ENCODE data around the gene ATP4B.
"Not testable (repeated sequence)": the region's sequence is repeated elsewhere in the genome, so short reads cannot be mapped to it uniquely, and the experiment has no call there.

DNA sequence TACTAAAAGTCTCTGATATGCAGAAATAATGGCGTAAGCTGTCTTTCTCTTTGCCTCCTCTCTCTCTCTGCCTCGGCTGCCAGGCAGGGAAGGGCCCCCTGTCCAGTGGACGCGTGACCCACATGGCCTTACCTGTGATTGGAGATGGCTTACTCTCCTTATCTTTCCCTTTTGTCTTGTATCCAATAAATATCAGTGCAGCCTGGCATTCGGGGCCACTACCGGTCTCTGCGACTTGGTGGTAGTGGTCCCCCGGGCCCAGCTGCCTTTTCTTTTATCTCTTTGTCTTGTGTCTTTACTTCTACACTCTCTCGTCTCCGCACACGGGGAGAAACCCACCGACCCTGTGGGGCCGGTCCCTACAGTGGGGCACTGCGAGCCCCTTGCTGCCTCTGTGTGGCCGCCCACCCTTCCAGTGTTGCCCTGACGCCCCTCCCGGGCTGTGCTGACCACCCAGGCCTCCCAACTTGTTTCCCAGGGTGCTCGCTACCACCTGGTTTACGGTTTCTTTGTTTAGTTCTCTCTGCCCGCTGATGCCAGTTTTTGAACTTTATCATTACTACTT is 35.9 kb downstream of the ATP4B start:
- TF ChIP-seq POLR2AphosphoS5 (IDR thresholded peaks at IDR 0.05; ENCODE audit: low read depth, low read length); POLR2A (IDR thresholded peaks at IDR 0.05; ENCODE audit: low read depth, low read length); TAF1 (IDR thresholded peaks at IDR 0.05; ENCODE audit: low read depth, low read length); PAX5 (IDR thresholded peaks at IDR 0.05; ENCODE audit: insufficient read depth, low read length, severe bottlenecking): not testable (repeated sequence)

All from GM12891 (cell line).